ENCODE measurements around the gene TPM3.
"Not testable (repeated sequence)": the region's sequence is repeated elsewhere in the genome, so short reads cannot be mapped to it uniquely, and the experiment has no call there.

The TPM3 gene
- total RNA-seq, result 661 to 1,003 (median 812) reads per million in 17 experiments

DNA sequence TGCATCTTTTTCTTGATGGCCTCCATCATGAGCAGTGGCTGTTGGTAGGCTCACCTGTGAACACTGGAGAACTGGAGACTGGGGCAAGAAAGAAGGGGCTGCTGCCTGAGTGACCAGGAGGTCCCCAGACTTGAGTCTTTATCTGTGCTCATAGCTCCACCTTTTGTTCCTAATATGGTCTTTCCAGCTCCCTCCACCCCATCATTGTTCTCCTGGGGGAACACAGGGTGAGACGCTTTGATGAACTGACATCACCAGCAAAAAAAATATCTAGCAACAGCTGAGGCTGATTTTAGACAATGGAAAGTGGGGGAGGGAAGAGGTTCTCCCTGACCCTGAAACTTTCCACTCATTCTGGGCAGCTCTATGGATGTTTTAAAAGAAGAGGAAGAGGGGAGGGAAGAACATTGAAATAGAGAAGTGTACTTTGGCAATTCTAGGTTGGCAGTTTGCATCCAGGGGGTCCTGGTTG is at the start of gene TPM3:
TPM3 (minus strand) TSS at position 111 of the 472 bp plus-strand sequence; CDS start at position 29, 82 bp downstream.
- peak; percentile 33 to 73 (median 54) for DNase-seq

DNA sequence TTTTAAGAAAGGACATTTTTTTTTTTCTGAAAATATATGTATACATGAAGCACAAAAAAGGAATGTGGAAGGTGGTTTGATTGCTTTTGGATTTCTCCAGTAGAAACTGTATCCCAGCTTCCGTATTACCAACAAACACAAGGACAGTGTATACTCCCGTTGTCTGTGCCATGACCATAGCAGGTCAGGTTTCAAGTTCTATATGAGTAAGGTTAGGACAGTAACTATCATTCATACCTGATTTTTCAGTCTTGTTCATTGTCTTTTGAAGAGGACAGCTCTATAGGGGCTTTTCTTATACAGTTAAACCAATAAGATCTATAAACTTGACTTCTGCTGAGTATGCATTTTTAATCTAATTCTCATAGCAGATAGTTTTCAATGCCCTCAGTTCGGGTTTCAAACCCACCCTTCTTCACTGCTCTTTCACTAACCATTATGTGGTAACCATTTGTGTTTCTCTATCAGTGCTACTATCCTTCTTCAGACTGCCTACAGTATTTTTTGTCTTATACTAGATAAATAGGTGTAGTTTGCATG is 48.5 kb upstream of the TPM3 start:
- no peak for DNase-seq

DNA sequence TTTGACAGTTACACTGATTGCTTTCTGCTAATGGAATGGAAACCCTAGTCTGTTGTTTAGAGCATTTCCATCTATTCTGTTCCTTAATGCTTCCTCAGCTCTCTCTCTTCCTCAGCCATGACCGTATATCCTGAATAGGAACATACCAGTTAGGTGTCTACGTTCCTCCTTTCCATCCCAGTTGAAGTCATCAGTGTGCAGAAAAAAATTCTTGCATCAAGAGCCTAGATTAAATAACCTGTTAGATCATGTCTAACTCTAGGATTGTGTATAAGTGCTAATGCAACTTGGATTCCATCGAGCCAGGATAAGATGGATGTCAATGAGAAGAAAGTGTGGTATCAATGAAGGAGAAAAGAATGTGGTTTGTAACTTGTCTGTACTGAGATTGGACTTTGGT is 47.6 kb upstream of the TPM3 start:
- DNase-seq, result no peak

GRCh38 chr1:154237880-154238506 is 46.1 kb upstream of the TPM3 start:
- DNase-seq, result no peak

DNA sequence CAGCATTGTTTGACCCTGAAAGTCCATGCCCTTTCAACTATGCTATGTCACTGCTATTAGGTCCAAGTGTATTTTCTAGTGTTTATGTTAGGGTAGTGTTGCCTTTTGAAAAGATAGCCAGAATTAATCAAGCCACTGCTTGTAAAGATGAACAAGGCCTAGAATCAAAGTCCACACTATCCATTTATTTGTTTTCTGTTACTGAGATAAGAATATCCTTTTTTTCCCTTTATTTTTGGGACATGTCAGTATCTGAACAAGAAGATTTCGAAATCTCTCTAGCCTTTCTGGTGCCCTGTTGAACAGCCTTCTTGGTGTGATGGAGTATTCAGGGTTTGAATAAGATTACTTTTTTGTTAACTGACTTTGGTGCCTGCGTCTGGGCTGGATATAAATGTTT is 45.5 kb upstream of the TPM3 start:
- DNase-seq, result no peak

DNA sequence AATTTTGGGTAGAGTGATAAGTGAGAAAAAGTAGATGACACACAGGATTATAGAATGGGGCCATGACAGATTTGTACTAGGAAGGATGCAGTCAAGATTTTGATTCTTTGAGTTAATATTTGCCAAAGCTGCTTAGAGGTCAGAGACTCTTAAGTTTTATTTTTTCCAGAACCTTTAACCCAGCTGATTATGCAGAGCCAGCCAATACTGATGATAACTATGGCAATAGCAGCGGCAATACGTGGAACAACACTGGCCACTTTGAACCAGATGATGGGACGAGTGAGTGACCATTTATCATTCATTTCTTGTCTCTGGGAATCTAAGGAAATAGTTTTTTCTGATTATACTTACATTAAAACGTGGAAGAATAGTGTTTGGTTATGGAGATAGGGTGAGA is 45.0 kb upstream of the TPM3 start:
- no peak for DNase-seq

GRCh38 chr1:154233127-154233526 is 41.2 kb upstream of the TPM3 start:
- not testable (repeated sequence) for DNase-seq

DNA sequence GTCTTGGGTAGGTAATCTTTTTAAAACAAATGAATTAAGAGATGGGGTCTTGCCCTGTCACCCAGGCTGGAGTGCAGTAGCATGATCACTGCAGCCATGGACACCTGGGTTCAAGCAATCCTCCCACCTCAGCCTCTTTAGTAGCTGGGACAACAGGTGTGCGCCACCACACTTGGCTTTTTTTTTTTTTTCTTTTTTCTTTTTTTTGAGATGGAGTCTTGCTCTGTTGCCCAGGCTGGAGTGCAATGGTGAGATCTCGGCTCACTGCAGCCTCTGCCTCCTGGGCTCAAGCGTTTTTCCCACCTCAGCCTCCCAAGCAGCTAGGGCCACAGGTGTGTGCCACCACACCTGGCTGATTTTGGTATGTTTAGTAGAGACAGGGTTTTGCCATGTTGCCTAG is 39.2 kb upstream of the TPM3 start:
- DNase-seq, result not testable (repeated sequence)

GRCh38 chr1:154225370-154225769 is 33.5 kb upstream of the TPM3 start:
- no peak for DNase-seq

- DNase-seq, result peak in 2 of 4 experiments; percentile 46 to 47
Measured at GRCh38 chr1:154223621-154224020, 31.7 kb upstream of the TPM3 start.

- DNase-seq, result no peak
Measured at GRCh38 chr1:154222918-154223317, 31.0 kb upstream of the TPM3 start.

DNA sequence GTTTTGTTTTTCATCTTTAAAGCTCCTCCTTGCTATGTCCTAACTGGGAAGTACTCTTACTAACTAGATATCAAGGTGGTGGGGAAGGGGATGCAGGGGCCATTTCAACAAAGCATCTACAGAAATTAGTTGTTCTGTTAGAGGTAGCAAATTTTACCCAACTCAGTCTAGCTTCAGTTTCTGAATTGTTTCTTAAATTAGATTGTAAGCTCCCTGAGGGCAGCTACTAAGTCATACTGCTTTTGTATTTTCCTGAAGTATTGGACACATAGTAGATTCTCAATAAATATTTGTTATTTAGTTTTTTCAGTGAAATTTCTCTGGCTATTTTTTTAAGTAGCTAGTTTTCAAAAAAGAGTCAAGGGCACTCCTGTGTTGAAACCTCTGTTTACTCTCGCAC is 30.6 kb upstream of the TPM3 start:
- DNase-seq, result peak in 1 of 4 experiments; percentile 7

DNA sequence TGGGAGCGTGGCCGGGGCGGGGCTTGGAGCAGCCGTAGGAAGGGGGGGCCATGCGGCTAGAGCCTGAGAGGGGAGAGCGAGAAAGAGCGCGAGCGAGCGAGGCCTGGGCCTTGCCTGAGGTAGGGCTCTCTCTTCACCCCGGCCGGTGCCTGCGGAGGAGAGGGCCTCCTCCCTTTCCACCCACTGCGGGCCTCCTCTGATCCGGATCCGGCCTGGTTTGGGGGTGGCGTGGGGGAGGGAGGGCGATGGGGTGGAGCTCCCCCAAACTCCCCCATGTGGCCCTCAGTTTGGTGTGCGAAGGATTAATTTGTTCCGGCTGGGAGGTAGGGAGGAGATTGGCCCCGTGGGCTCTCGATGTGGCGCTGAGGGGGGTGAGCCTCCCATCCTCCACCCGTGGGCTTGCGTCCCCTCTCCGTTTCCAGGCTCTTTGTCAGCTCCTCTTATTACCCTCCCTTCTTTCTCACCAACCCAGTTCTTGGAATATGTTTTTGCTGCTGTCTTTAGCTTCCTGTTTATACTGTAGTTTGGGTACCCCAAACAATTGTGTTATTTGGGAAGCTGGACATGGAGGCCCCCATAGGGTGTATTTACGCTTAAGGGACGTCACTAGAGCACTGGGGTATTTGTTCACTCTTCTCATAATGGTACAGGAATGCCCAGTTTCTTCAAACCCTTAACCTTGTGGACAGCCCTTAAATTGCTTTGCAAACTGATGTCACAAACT is 29.5 kb upstream of the TPM3 start:
- peak; percentile 52 to 72 (median 60) for DNase-seq

GRCh38 chr1:154220970-154221277 is 29.0 kb upstream of the TPM3 start:
- DNase-seq, result no peak

GRCh38 chr1:154220071-154220969 is 28.4 kb upstream of the TPM3 start, which contains the start of gene UBAP2L:
UBAP2L (plus strand) TSS chr1:154220955; CDS start chr1:154225124, 4,169 bp downstream.
- peak; percentile 100 for DNase-seq

GRCh38 chr1:154219541-154219940 is 27.6 kb upstream of the TPM3 start:
- DNase-seq, result peak; percentile 61 to 73 (median 69)

DNA sequence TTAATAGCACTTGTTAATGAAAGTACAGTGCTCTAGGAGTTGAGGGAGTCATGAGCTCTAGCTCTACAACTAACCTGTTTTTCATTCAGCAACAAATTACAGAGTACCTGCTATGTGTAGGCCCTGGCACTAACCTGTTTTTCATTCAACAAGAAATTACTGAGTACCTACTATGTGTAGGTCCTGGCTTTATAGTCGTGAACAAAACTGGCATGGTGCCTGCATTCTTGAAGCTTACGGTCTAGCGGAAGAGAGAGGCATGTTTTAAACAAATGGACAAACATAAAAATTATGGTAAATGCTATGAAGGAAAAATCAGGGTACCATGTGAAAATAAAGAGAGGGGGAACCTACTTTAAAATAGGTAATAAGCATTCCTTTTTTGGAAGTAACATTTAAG is 26.6 kb upstream of the TPM3 start:
- no peak for DNase-seq

DNA sequence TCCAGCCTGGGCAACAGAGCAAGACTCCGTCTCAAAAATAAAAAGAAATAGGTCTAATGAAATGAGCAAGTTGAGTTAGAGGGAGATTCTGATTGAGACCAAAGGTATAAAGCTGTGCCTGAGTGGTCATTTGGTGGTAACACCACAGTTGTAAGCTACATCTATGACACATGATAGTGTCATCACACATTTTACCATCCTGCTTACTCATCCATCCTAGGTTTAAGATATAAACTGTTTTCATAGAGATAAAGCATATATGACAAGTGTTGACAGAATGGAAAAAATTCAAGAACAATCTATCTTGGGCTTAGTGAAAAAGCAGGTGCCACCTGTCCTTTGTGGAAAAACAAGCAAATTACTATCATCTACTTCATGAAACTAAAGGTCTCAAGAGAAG is 21.4 kb upstream of the TPM3 start:
- DNase-seq, result peak in 1 of 4 experiments; percentile 7

DNA sequence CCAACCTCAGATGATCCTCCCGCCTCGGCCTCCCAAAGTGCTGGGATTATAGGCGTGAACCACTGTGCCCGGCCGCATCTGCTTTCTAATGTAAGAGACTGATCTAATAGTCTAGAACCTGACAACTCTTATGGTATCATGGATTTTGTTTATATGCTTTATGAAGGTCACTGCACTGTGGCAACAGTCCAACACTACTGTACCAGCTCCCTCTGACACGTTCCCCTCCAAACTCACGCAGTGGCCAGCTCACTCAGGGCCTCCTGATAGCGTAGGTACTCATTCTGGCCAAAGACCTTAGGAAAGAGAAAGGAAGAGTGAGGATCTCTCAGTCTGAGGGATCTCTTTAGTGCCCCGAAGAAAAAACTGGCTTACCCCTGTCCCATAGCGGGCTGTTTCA is 20.2 kb upstream of the TPM3 start:
- DNase-seq, result no peak

GRCh38 chr1:154208677-154209388 is 16.9 kb upstream of the TPM3 start:
- no peak for DNase-seq

DNA sequence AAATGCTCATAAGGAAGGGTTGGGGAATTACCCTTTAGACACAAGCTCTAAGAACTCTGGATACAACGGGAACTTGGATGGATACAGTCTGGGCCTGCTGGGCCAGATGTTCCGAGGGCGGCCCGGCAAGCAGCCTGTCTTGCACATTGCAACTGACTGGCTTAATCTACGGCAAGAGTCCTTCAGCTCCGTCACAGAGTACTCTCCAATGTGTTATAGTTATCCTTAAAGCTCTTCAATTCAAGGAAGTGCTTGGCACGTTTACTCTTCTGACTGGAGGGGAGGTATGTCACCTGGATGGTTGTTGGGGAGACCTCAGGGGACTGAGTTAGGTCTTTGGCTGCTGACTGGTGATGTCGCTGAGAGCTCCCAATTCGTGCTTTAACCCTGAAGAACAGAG is 15.4 kb upstream of the TPM3 start:
- no peak for DNase-seq

DNA sequence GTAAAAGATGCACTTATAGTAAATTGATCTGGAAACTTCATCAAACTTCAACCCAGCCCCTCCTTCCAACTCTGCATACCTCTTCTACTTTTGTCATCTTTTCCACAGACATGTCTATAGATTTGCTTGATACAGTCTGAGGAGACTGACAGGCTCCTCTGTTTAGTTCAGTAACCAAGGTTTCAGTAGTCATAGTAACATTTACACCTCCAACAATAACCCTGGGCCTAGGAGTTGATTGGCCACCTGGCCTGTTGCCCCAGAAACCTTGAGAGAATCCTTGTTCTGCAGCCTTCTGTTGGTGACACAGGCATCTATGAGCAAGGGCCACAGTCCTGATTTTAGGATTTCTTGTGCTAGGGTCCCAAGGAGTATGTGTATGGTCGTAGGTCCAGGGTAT is 14.3 kb upstream of the TPM3 start, which contains the start of gene CFAP141:
CFAP141 (minus strand) TSS at position 138 of the 400 bp plus-strand sequence; CDS start at position 112, 26 bp downstream.
- no peak for DNase-seq

All from suppressor macrophage (primary cell).